ENCODE data around the gene BAD. TPM values are rescaled to one million over a fixed set of nuclear protein-coding genes. Genes with fewer than 3 reads are reported as not detected.

Gene BAD
- total RNA-seq, 4 donors from 2014 or later, result 47.1 to 92.5 (median 90.6) TPM

- TF ChIP-seq, protein P1, sequence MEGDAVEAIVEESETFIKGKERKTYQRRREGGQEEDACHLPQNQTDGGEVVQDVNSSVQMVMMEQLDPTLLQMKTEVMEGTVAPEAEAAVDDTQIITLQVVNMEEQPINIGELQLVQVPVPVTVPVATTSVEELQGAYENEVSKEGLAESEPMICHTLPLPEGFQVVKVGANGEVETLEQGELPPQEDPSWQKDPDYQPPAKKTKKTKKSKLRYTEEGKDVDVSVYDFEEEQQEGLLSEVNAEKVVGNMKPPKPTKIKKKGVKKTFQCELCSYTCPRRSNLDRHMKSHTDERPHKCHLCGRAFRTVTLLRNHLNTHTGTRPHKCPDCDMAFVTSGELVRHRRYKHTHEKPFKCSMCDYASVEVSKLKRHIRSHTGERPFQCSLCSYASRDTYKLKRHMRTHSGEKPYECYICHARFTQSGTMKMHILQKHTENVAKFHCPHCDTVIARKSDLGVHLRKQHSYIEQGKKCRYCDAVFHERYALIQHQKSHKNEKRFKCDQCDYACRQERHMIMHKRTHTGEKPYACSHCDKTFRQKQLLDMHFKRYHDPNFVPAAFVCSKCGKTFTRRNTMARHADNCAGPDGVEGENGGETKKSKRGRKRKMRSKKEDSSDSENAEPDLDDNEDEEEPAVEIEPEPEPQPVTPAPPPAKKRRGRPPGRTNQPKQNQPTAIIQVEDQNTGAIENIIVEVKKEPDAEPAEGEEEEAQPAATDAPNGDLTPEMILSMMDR (IDR thresholded peaks at IDR 0.05; ENCODE audit: low read depth), result no peak
Measured at GRCh38 chr11:64223001-64223651, 61.3 kb downstream of the BAD start.

- TF ChIP-seq, protein P1 (IDR thresholded peaks at IDR 0.05; ENCODE audit: low read depth), result no peak
Measured at GRCh38 chr11:64222651-64223000, 61.8 kb downstream of the BAD start.

- TF ChIP-seq, protein P1 (IDR thresholded peaks at IDR 0.05; ENCODE audit: low read depth), result no peak
Measured at GRCh38 chr11:64220798-64221197, 63.7 kb downstream of the BAD start.

DNA sequence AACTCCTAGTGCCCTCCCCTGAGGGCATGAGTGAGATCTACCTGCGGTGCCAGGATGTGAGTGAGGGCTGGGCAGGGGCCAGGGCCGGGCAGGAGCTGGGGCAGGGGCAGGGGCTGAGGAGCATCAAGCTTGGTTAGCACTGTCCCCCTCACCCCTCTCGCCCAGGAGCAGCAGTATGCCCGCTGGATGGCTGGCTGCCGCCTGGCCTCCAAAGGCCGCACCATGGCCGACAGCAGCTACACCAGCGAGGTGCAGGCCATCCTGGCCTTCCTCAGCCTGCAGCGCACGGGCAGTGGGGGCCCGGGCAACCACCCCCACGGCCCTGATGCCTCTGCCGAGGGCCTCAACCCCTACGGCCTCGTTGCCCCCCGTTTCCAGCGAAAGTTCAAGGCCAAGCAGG, 64.2 kb downstream of the BAD start:
- TF ChIP-seq, protein P1 (IDR thresholded peaks at IDR 0.05; ENCODE audit: low read depth), result no peak

Small RNAs within 50 kb of the gene (small RNA-seq; reads per million reads assigned to genes)
- 0.49 reads per million for gene RF00019

Other genes with a start within 250 kb of the BAD start
- under 1 TPM in 1 of 4 donors, not detected in 3; 0.22 TPM for gene FLRT1, start 248.7 kb downstream of the BAD start, total RNA-seq
- 10 to 100 TPM in 3 of 4 donors, 1 to 10 TPM in 1; 8.0 to 24.0 (median 19.8) TPM for gene MACROD1, start 118.6 kb downstream of the BAD start, total RNA-seq
- gene STIP1, start 98.5 kb downstream of the BAD start, total RNA-seq, result 100 to 1,000 TPM in 1 of 4 donors, 10 to 100 TPM in 3; 53.5 to 100 (median 72.6) TPM
- gene FERMT3, start 77.9 kb downstream of the BAD start, total RNA-seq, result 10 to 100 TPM; 23.5 to 97.6 (median 42.2) TPM
- gene TRPT1, start 58.5 kb downstream of the BAD start, total RNA-seq, result 10 to 100 TPM; 34.1 to 89.1 (median 43.6) TPM
- 10 to 100 TPM; 19.2 to 77.6 (median 41.8) TPM for gene NUDT22, start 58.4 kb downstream of the BAD start, total RNA-seq
- 10 to 100 TPM; 21.5 to 32.0 (median 26.9) TPM for gene DNAJC4, start 54.1 kb downstream of the BAD start, total RNA-seq
- 100 to 1,000 TPM; 122 to 332 (median 231) TPM for gene VEGFB, start 50.1 kb downstream of the BAD start, total RNA-seq
- 10 to 100 TPM; 32.0 to 40.9 (median 36.7) TPM for gene FKBP2, start 43.6 kb downstream of the BAD start, total RNA-seq
- gene PPP1R14B, start 37.7 kb downstream of the BAD start, total RNA-seq, result 10 to 100 TPM; 64.3 to 73.1 (median 69.1) TPM
- gene PLCB3, start 33.1 kb downstream of the BAD start, total RNA-seq, result 10 to 100 TPM; 10.8 to 17.9 (median 16.3) TPM
- 10 to 100 TPM in 3 of 4 donors, 1 to 10 TPM in 1; 7.7 to 18.1 (median 14.7) TPM for gene GPR137, start 1.2 kb upstream of the BAD start, total RNA-seq
- not detected for gene KCNK4, start 6.6 kb upstream of the BAD start, total RNA-seq
- not detected for gene CATSPERZ, start 15.7 kb upstream of the BAD start, total RNA-seq
- gene ESRRA, start 20.9 kb upstream of the BAD start, total RNA-seq, result 10 to 100 TPM; 16.3 to 54.1 (median 35.5) TPM
- gene TRMT112, start 32.9 kb upstream of the BAD start, total RNA-seq, result 100 to 1,000 TPM; 225 to 266 (median 241) TPM
- 100 to 1,000 TPM; 122 to 236 (median 223) TPM for gene PRDX5, start 33.5 kb upstream of the BAD start, total RNA-seq
- 10 to 100 TPM in 2 of 4 donors, 1 to 10 TPM in 2; 7.0 to 18.2 (median 11.2) TPM for gene CCDC88B, start 55.5 kb upstream of the BAD start, total RNA-seq
- 10 to 100 TPM in 3 of 4 donors, 1 to 10 TPM in 1; 7.2 to 27.5 (median 16.3) TPM for gene RPS6KA4, start 74.5 kb upstream of the BAD start, total RNA-seq